GM12875 (cell line): ENCODE measurements around the gene SYNGR1.
"Not testable (repeated sequence)": the region's sequence is repeated elsewhere in the genome, so short reads cannot be mapped to it uniquely, and the experiment has no call there.

Source experiments
- H3K4me3 ChIP-seq: one replicate; pipeline ENCODE4 v1.5.1; 2011; ENCODE audit warnings: low read depth, low read length, control low read depth
- CTCF ChIP-seq: IDR thresholded peaks from 2 replicates; pipeline ENCODE4 v1.5.1; 2011; ENCODE audit warnings: low read depth, mild to moderate bottlenecking, control low read depth, inconsistent platforms, low read length, moderate library complexity, borderline replicate concordance; ENCODE audit not compliant: insufficient read depth

The SYNGR1 gene

GRCh38 chr22:39317775-39318506, 31.9 kb upstream of the SYNGR1 start:
- TF ChIP-seq CTCF: no peak
- H3K4me3 ChIP-seq: peak overlapping the region; percentile 71

- peak overlapping the region; percentile 71 for H3K4me3 ChIP-seq
- no peak for TF ChIP-seq CTCF
These were observed 31.1 kb upstream of the SYNGR1 start for GRCh38 chr22:39318507-39319283.

GRCh38 chr22:39319284-39320022, 30.3 kb upstream of the SYNGR1 start, which contains the start of gene RPL3:
RPL3 (minus strand) TSS chr22:39319623; CDS start chr22:39319597, 26 bp downstream.
- TF ChIP-seq CTCF: no peak
- peak within 1 kb of the TSS; percentile 71 for H3K4me3 ChIP-seq

- not testable (repeated sequence) for H3K4me3 ChIP-seq
These were observed 29.2 kb upstream of the SYNGR1 start for GRCh38 chr22:39320616-39321029.

- TF ChIP-seq CTCF: no peak
- H3K4me3 ChIP-seq: no peak overlapping the region
These were observed 24.3 kb upstream of the SYNGR1 start for GRCh38 chr22:39325392-39325932.

GRCh38 chr22:39327995-39328754, 21.6 kb upstream of the SYNGR1 start:
- no peak overlapping the region for H3K4me3 ChIP-seq
- TF ChIP-seq CTCF: no peak

- not testable (repeated sequence) for H3K4me3 ChIP-seq
These were observed 19.2 kb upstream of the SYNGR1 start for GRCh38 chr22:39330553-39330952.
